ENCODE measurements around the gene SENP1. TPM values are rescaled to one million over a fixed set of nuclear protein-coding genes. Genes with fewer than 3 reads are reported as not detected.

The SENP1 gene
- total RNA-seq, 2 donors from 2014 or later = 11.4 to 15.8 TPM

DNA sequence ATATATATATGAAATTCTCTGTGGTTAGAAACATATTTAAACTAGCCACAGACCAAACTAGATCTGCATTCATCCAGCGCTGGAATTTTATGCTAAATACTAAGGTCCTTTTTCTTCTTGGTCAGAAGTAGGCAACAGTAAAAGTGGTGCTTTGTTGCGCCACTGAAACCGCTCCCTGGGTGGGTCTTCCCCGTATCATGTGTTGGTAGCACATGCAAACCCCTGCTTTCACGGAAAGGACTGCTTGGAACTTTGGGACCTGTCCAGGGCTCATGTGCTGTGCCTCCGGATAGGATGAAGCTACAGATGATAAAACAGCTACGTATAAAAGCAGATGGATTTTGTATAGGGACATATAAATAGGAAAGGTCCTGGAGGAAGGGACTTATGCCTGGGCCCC lies 61.5 kb downstream of the SENP1 start:
- Histone ChIP-seq H3K36me3 (replicated peaks in 1 of 2; ENCODE audit: insufficient read depth in 1 of 2, low read depth in 2 of 2) (peaks cover 7 to 10% of the 10 kb centered on the region in 2 donors), H3K27me3 (no peaks in the 10 kb centered on the region), H3K27ac (no peak overlapping the region), H3K4me3 (no peak overlapping the region), H3K4me1 (no peaks in the 10 kb centered on the region), H3K9me3 (no peaks in the 10 kb centered on the region)
- WGBS, 2 donors = 90 to 95% methylated on average over 7 of the region's 7 CpGs
- TF ChIP-seq, protein P1, sequence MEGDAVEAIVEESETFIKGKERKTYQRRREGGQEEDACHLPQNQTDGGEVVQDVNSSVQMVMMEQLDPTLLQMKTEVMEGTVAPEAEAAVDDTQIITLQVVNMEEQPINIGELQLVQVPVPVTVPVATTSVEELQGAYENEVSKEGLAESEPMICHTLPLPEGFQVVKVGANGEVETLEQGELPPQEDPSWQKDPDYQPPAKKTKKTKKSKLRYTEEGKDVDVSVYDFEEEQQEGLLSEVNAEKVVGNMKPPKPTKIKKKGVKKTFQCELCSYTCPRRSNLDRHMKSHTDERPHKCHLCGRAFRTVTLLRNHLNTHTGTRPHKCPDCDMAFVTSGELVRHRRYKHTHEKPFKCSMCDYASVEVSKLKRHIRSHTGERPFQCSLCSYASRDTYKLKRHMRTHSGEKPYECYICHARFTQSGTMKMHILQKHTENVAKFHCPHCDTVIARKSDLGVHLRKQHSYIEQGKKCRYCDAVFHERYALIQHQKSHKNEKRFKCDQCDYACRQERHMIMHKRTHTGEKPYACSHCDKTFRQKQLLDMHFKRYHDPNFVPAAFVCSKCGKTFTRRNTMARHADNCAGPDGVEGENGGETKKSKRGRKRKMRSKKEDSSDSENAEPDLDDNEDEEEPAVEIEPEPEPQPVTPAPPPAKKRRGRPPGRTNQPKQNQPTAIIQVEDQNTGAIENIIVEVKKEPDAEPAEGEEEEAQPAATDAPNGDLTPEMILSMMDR (IDR thresholded peaks at IDR 0.05) = no peak
- no peak for TF ChIP-seq POLR2A (IDR thresholded peaks at IDR 0.05)
- ATAC-seq = no peak
- DNase-seq = no peak
- intact Hi-C loops (cut with DNase I) = no loop called here

DNA sequence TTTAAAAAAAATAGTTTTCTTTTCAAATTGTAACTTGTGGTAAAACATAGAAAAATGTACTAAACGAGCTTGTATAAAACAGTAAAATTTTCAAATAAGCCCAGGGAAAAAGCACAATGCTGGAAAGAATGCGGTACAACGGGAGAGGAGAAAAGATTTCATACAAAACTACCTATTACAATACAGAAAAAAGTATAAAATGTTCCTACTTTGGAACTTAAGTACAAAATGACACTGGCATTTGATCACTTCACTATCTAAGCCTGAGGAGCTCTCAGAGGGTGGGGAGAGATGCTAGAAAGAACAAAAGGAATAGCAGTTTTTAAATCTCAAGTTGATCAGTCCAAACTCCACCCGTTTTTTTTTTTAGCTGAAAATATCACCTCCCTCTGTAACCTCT lies 62.1 kb downstream of the SENP1 start:
- no peak overlapping the region for H3K27ac ChIP-seq
- no peak for TF ChIP-seq POLR2A (IDR thresholded peaks at IDR 0.05)
- TF ChIP-seq, protein P1 (IDR thresholded peaks at IDR 0.05) = no peak
- H3K36me3 ChIP-seq (replicated peaks in 1 of 2; ENCODE audit: insufficient read depth in 1 of 2, low read depth in 2 of 2) = peaks cover 7 to 10% of the 10 kb centered on the region in 2 donors
- no peaks in the 10 kb centered on the region for H3K27me3 ChIP-seq
- intact Hi-C loops (cut with DNase I) = no loop called here
- no peaks in the 10 kb centered on the region for H3K4me1 ChIP-seq
- ATAC-seq (no peak), DNase-seq (no peak)
- no peak overlapping the region for H3K4me3 ChIP-seq
- H3K9me3 ChIP-seq = no peaks in the 10 kb centered on the region
- 68 to 77% methylated on average over 4 of the region's 4 CpGs for WGBS, 2 donors

DNA sequence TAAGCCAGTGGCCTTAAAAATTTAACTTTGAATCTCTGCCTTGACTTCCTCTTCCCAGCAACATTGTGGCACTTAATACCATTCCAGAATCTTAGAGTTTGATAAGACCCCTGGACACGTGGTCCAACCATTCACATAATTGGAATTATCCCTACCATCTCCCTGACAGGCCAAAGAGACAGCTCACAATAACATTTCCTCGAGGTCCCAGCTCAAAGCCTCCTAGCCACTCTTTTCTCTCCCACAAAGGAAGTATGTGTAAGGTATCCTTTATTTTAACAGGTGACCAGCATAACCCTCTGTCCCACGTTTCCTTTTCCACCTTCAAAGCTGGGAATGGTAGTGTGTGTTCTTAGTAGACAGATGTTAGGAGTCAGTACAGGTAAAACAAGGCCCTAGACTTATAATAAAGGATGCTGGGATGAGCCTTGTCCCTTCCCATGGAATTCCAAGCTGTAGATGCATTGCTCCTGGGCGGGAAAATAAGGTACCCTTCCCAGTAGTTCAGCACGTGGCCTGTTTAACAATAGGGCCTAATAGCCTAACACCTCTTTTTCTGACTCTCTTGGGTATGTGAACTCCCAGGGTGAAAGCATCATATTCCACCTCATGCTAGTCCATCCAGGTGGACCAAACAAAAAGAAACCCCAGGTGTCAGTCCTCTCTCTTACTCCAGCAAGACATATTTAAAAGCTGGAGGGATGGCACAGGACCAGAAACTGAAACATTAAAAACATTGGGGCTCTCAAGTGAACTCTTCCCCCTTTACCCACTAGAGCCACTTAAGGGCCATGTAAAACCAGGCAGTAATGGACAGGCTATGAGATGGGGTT lies 64.1 kb downstream of the SENP1 start:
- intact Hi-C loops (cut with DNase I) = no loop called here
- 73 to 77% methylated on average over 5 of the region's 5 CpGs for WGBS, 2 donors
- Histone ChIP-seq H3K27me3 (no peaks in the 10 kb centered on the region), H3K27ac (no peak overlapping the region), H3K36me3 (replicated peaks in 1 of 2; ENCODE audit: insufficient read depth in 1 of 2, low read depth in 2 of 2) (peaks cover 7 to 9% of the 10 kb centered on the region in 2 donors), H3K4me1 (no peaks in the 10 kb centered on the region), H3K9me3 (no peaks in the 10 kb centered on the region), H3K4me3 (no peak overlapping the region)
- TF ChIP-seq, protein P1 (IDR thresholded peaks at IDR 0.05) = no peak
- no peak for TF ChIP-seq POLR2A (IDR thresholded peaks at IDR 0.05)
- ATAC-seq (no peak), DNase-seq (no peak)

DNA sequence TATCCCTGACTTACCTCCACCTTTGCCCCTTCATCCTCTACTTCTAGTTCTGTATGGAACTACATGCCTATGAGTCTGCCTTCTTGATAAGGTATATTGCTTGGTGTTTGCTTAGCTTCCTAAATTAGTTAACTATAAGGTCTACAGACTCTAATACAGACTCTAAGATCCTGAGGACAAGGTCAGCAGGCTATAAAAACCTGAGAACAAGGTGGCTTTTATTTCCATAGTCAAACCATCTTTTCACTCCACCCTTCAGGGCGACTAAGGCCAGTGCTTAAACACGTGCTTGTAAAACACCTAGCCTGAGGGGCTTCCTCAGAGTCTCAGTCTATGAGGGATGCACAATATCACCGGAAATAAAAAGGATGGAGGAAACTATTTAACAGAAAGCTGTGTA lies 65.5 kb downstream of the SENP1 start:
- no peaks in the 10 kb centered on the region for H3K4me1 ChIP-seq
- no peak overlapping the region for H3K27ac ChIP-seq
- no peak for DNase-seq
- no peak for TF ChIP-seq POLR2A (IDR thresholded peaks at IDR 0.05)
- TF ChIP-seq, protein P1 (IDR thresholded peaks at IDR 0.05) = no peak
- no peak overlapping the region for H3K4me3 ChIP-seq
- no peaks in the 10 kb centered on the region for H3K27me3 ChIP-seq
- no peaks in the 10 kb centered on the region for H3K9me3 ChIP-seq
- WGBS, 2 donors = 58 to 69% methylated on average over 3 of the region's 3 CpGs
- H3K36me3 ChIP-seq (replicated peaks in 1 of 2; ENCODE audit: insufficient read depth in 1 of 2, low read depth in 2 of 2) = peaks cover 0 to 5% of the 10 kb centered on the region in 2 donors
- ATAC-seq = no peak
- intact Hi-C loops (cut with DNase I) = no loop called here

DNA sequence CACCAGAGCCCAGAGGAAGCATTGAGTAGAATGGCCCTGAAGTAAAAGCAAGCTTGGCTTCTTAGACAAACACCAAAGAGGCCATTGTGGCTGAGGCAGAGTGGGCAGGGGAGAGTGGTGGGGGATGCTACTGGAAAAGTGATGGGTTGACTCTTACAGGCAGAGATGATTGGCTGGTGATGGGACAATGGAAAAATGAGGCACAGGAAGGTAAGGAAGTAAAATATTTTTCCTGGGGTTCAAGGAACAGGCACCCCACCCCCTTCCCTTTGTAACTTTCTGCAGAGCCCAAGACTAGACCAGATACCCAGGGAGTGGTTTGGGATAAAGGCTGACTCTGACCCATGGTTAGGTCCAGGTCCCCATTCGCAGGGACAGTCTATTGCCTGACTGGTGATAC lies 66.7 kb downstream of the SENP1 start:
- DNase-seq (no peak), ATAC-seq (no peak)
- intact Hi-C loops (cut with DNase I) = no loop called here
- TF ChIP-seq POLR2A (IDR thresholded peaks at IDR 0.05) = no peak
- TF ChIP-seq, protein P1 (IDR thresholded peaks at IDR 0.05) = no peak
- Histone ChIP-seq H3K36me3 (replicated peaks in 1 of 2; ENCODE audit: insufficient read depth in 1 of 2, low read depth in 2 of 2) (no peaks in the 10 kb centered on the region), H3K4me1 (no peaks in the 10 kb centered on the region), H3K4me3 (no peak overlapping the region), H3K27me3 (no peaks in the 10 kb centered on the region), H3K27ac (no peak overlapping the region), H3K9me3 (no peaks in the 10 kb centered on the region)
- 93 to 100% methylated on average over 1 of the region's 1 CpG for WGBS, 2 donors
